Hypothalamus (tissue), 51 donors: ENCODE measurements around the gene EHBP1.
"Not testable (repeated sequence)": the region's sequence is repeated elsewhere in the genome, so short reads cannot be mapped to it uniquely, and the experiment has no call there.

Experiments
- DNase-seq, 51 donors: peaks; one replicate each; lab custom pipeline; 2025; lab: John Stamatoyannopoulos, UW

Gene EHBP1

GRCh38 chr2:63001576-63001975 is 296.1 kb downstream of the EHBP1 start:
- no peak for DNase-seq

- no peak for DNase-seq
Measured at GRCh38 chr2:63003351-63003750, 297.8 kb downstream of the EHBP1 start.

GRCh38 chr2:63007813-63008458 is 302.4 kb downstream of the EHBP1 start:
- no peak for DNase-seq

GRCh38 chr2:63008838-63009237 is 303.3 kb downstream of the EHBP1 start:
- no peak for DNase-seq

- DNase-seq = no peak
Measured at GRCh38 chr2:63009490-63009889, 304.0 kb downstream of the EHBP1 start.

- DNase-seq = no peak
Measured at GRCh38 chr2:63012541-63012940, 307.0 kb downstream of the EHBP1 start.

- DNase-seq = no peak
Measured at GRCh38 chr2:63013438-63013837, 307.9 kb downstream of the EHBP1 start.

GRCh38 chr2:63015389-63015788 is 309.9 kb downstream of the EHBP1 start:
- no peak for DNase-seq

- DNase-seq = no peak
Measured at GRCh38 chr2:63018439-63018838, 312.9 kb downstream of the EHBP1 start.

- DNase-seq = not testable (repeated sequence)
Measured at GRCh38 chr2:63019686-63020085, 314.2 kb downstream of the EHBP1 start.

GRCh38 chr2:63023444-63023843 is 317.9 kb downstream of the EHBP1 start:
- DNase-seq = no peak

GRCh38 chr2:63027220-63027619 is 321.7 kb downstream of the EHBP1 start:
- DNase-seq = no peak

GRCh38 chr2:63029058-63029457 is 323.5 kb downstream of the EHBP1 start:
- no peak for DNase-seq

- DNase-seq = no peak
Measured at GRCh38 chr2:63034526-63034925, 329.0 kb downstream of the EHBP1 start.

GRCh38 chr2:63035169-63035568 is 329.7 kb downstream of the EHBP1 start:
- no peak for DNase-seq

GRCh38 chr2:63035660-63036059 is 330.1 kb downstream of the EHBP1 start:
- DNase-seq = no peak

- no peak for DNase-seq
Measured at GRCh38 chr2:63038034-63038433, 332.5 kb downstream of the EHBP1 start.

GRCh38 chr2:63040586-63040985 is 335.1 kb downstream of the EHBP1 start:
- no peak for DNase-seq

GRCh38 chr2:63041592-63041991 is 336.1 kb downstream of the EHBP1 start:
- DNase-seq = no peak

- DNase-seq = no peak
Measured at GRCh38 chr2:63044362-63045327, 339.1 kb downstream of the EHBP1 start.

- no peak for DNase-seq
Measured at GRCh38 chr2:63046552-63046951, 341.0 kb downstream of the EHBP1 start.

GRCh38 chr2:63046961-63047320 is 341.4 kb downstream of the EHBP1 start:
- DNase-seq = no peak
